AG09309 (cell line): Measurements from ENCODE around the gene STK11IP.

ENCODE experiments used
- DNase-seq: peaks from one replicate; pipeline ENCODE4 v3.0.0-alpha.2; 2010; ENCODE audit warnings: low read depth
- H3K4me3 ChIP-seq: 2 replicates; pipeline ENCODE4 v1.5.1; 2011; ENCODE audit warnings: mild to moderate bottlenecking, low read depth, low read length, moderate library complexity; ENCODE audit not compliant: control insufficient read depth
- CTCF ChIP-seq: IDR thresholded peaks from 2 replicates; pipeline ENCODE4 v1.5.1; 2011; ENCODE audit warnings: mild to moderate bottlenecking, low read depth, low read length, inconsistent platforms; ENCODE audit not compliant: insufficient read depth, control insufficient read depth; ENCODE audit errors: missing control alignments

The STK11IP gene

DNA sequence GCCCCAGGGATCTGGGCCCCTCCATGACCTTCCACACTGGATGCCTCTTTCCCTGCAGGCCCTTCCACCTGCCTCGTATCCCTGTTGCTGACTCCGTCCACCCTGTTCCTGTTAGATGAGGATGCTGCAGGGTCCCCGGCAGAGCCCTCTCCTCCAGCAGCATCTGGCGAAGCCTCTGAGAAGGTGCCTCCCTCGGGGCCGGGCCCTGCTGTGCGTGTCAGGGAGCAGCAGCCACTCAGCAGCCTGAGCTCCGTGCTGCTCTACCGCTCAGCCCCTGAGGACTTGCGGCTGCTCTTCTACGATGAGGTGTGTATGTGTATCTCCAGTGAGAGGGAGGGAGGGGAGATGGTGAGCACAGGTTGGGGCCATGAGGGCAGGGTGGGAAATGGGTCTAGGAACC is 17.4 kb downstream of the STK11IP start:
- no peak for DNase-seq
- TF ChIP-seq CTCF = no peak
- H3K4me3 ChIP-seq = no peak overlapping the region

DNA sequence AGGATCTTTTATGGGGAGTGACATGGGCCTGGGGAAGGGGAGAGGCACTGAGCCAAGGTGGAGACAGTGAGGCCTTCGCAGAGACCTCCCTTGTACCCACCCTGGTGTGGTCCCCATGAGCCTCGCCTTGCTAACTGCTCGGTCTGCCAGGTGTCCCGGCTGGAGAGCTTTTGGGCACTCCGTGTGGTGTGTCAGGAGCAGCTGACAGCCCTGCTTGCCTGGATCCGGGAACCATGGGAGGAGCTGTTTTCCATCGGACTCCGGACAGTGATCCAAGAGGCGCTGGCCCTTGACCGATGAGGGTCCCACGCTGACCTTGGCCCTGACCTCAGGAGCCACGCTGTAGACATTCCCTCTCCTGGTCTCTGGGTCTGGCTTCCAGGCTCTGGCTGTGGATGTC is 18.2 kb downstream of the STK11IP start:
- no peak overlapping the region for H3K4me3 ChIP-seq
- no peak for TF ChIP-seq CTCF
- no peak for DNase-seq

- DNase-seq = no peak
- no peak overlapping the region for H3K4me3 ChIP-seq
- TF ChIP-seq CTCF = no peak
Observed at GRCh38 chr2:219616550-219616949, 18.9 kb downstream of the STK11IP start.

DNA sequence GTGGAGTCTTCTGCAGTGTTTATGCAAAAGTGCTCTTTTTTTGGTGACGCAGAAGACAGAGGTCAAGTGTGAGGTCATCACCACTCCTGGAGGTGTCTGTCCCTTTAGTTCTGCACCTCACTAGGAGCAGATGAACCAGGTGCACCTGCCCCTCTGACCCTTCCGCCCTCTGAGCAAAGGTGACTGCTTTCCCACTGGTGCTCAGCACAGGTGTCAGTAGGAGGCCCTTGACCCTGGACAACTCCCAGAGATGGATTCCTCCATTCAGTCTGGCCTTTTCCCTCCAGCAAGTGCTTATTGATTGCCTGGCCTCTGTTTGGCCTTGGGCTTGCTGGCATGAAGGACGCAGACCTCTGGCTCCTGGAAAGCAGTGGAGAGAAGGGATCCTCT is 21.1 kb downstream of the STK11IP start:
- H3K4me3 ChIP-seq = no peak overlapping the region
- no peak for TF ChIP-seq CTCF
- no peak for DNase-seq

DNA sequence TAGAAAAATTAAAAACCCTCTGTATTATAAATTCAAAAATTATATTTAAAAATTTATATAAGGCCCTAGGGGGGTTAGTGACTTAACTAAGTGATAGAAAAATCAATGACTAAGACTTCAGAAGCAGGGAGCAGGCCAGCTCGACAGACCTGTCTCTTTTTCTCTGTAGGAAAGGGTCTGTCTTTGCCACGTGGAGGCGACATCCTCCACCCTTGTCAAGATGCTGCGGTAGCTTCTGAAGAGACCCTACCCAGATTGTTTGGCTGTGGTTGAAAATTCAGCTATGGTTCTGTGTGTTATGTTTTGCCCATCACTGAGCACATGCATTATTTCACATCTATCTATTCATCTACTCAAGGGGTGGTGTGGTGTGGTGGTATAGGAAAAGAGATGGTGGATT is 21.6 kb downstream of the STK11IP start:
- peak; percentile 22 for TF ChIP-seq CTCF
- no peak for DNase-seq
- H3K4me3 ChIP-seq = no peak overlapping the region

DNA sequence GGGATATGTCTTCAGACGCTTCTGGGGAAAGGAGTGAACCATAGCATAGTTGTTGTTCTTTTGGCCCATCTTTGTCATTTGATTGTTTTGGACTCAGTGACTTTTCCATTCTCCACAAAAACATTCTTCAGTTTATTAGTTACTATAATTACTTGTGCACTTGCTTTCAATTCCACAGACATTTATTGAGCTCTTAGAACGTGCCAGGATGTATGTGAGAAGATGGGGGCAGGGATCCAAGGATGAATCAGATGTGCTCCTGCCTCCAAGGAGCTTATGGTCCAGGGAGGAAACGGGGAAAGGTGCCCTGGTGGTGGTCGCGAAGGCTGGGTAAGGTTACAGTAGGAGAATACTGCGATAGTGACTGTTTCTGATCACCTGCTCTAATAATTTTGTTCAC is 22.9 kb downstream of the STK11IP start:
- DNase-seq = no peak
- H3K4me3 ChIP-seq = no peak overlapping the region
- no peak for TF ChIP-seq CTCF

DNA sequence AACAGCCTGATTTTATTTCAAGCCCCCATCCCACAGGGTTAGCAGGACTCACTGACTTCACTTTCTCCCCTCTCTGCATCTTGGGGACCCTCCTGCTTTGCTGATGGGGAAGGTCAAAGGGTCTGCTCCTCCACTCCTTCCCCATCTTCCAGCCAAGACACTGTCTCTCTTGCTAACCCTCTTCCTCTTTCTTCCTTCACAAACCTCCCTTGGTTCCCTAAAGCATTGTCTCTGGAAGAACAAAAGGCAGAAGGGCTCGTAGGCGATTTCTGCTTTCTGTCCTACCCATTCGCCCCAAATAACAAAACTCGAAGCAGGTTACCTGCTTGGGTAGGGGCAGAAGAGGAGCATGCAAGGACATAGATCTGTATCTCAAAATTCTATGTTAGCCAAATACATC is 24.3 kb downstream of the STK11IP start:
- no peak for DNase-seq
- H3K4me3 ChIP-seq = no peak overlapping the region
- TF ChIP-seq CTCF = no peak
